ENCODE measurements around the gene MEX3B. TPM values are rescaled to one million over a fixed set of nuclear protein-coding genes. Genes with fewer than 3 reads are reported as not detected.

MEX3B gene
- total and polyA plus RNA-seq, 2 donors (not counting 3 experiments of a cell fraction or from before 2014, with no cell fraction given), result 11.0 to 22.6 TPM

DNA sequence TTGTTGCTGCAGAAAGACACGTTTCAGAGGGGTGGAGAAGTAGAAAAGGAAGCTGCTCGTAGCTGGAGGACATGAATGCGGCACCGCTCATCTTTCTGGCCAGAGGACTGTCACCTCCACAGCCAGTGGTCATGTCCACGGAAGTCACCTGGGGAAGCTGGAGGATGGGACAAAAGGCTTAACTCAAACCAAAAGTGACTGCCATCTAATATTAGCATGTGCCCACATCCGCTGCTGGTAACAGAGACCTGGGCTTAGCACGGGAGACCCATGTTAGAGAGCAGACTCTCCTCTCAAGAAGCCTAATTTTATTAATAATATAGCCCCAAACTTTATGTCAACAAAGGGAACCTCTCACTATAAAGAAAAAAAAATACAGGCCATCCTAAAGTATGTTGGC is 5.9 kb downstream of the MEX3B start:
- FAIRE-seq (no peak), DNase-seq (ENCODE audit: low read depth, low spot score) (no peak)
- Histone ChIP-seq H3K79me2 (ENCODE audit: control insufficient read depth, insufficient read depth, low read length) (peaks cover 16% of the 10 kb centered on the region), H3K27me3 (ENCODE audit: control insufficient read depth in 2 of 2, insufficient read depth in 2 of 2, low read length in 2 of 2) (no peaks in the 10 kb centered on the region), H3K4me2 (ENCODE audit: insufficient read depth, low read length) (no peak overlapping the region), H3K27ac (ENCODE audit: insufficient read depth, low read depth, low read length) (no peak overlapping the region), H3K36me3 (ENCODE audit: control insufficient read depth in 2 of 2, extremely low read depth in 1 of 2, insufficient read depth in 2 of 2, low read length in 2 of 2) (peaks cover 7 to 8% of the 10 kb centered on the region in 2 experiments), H4K20me1 (replicated peaks; ENCODE audit: control insufficient read depth, extremely low read depth, insufficient read depth, low read length) (peaks cover 2% of the 10 kb centered on the region), H3K9me1 (replicated peaks; ENCODE audit: control insufficient read depth, extremely low read depth, insufficient read depth, low read length) (no peaks in the 10 kb centered on the region), H3K4me1 (ENCODE audit: control insufficient read depth, extremely low read depth, insufficient read depth, low read length) (peaks cover 5% of the 10 kb centered on the region), H3K4me3 (replicated peaks in 1 of 3; ENCODE audit: insufficient read depth in 1 of 3, low read depth in 1 of 3, low read length in 3 of 3) (no peak overlapping the region), H3K9ac (replicated peaks; ENCODE audit: extremely low read depth, insufficient read depth, low read length) (no peak overlapping the region), H3K9me3 (replicated peaks; ENCODE audit: control insufficient read depth, insufficient read depth, low read length) (no peaks in the 10 kb centered on the region), H2AFZ (ENCODE audit: low read depth, low read length) (no peak overlapping the region)
- no peak for TF ChIP-seq MYC (IDR thresholded peaks at IDR 0.05; ENCODE audit: low read depth, low read length)
- TF ChIP-seq POLR2A (IDR thresholded peaks at IDR 0.05; ENCODE audit: low read depth, low read length), result no peak
- no peak for TF ChIP-seq FOS (IDR thresholded peaks at IDR 0.05; ENCODE audit: borderline replicate concordance, insufficient read depth, low read length)
- TF ChIP-seq, protein P1, sequence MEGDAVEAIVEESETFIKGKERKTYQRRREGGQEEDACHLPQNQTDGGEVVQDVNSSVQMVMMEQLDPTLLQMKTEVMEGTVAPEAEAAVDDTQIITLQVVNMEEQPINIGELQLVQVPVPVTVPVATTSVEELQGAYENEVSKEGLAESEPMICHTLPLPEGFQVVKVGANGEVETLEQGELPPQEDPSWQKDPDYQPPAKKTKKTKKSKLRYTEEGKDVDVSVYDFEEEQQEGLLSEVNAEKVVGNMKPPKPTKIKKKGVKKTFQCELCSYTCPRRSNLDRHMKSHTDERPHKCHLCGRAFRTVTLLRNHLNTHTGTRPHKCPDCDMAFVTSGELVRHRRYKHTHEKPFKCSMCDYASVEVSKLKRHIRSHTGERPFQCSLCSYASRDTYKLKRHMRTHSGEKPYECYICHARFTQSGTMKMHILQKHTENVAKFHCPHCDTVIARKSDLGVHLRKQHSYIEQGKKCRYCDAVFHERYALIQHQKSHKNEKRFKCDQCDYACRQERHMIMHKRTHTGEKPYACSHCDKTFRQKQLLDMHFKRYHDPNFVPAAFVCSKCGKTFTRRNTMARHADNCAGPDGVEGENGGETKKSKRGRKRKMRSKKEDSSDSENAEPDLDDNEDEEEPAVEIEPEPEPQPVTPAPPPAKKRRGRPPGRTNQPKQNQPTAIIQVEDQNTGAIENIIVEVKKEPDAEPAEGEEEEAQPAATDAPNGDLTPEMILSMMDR (IDR thresholded peaks at IDR 0.05; ENCODE audit: extremely low read depth in 1 of 2, insufficient read depth in 1 of 2, low read depth in 1 of 2, low read length in 2 of 2), result no peak
- TF ChIP-seq EZH2 (IDR thresholded peaks at IDR 0.05; ENCODE audit: borderline replicate concordance, low read depth, low read length, severe bottlenecking), result no peak
- no peak for TF ChIP-seq GATA2 (IDR thresholded peaks at IDR 0.05; ENCODE audit: insufficient read depth, insufficient read length, low read depth, low read length)
- no peak for TF ChIP-seq POLR2AphosphoS5 (IDR thresholded peaks at IDR 0.05; ENCODE audit: insufficient read depth, low read depth, low read length)
- no peak for TF ChIP-seq JUN (IDR thresholded peaks at IDR 0.05; ENCODE audit: borderline replicate concordance, insufficient read depth, insufficient read length, low read depth)
- TF ChIP-seq, protein P2, sequence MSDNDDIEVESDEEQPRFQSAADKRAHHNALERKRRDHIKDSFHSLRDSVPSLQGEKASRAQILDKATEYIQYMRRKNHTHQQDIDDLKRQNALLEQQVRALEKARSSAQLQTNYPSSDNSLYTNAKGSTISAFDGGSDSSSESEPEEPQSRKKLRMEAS (IDR thresholded peaks at IDR 0.05; ENCODE audit: insufficient read depth, insufficient read length), result no peak
- BruUV-seq (replicated peaks), result no TSS peak
- intact Hi-C loops (cut with micrococcal nuclease) (loop anchor here (10.0 kb wide), 3 partner anchors 765 to 1035 kb away; partner anchors contain the start of gene TLNRD1), dilution Hi-C loops (cut with MboI; ENCODE audit: extremely low pct_ligation_motif_present, low sequenced_read_pairs) (no loop called here)
- ChIA-PET POLR2A (no interaction called here), CTCF (no interaction called here)
